SK-N-MC (cell line): ENCODE data around the gene COA8.

Source experiments
- EZH2 ChIP-seq: fragments of 200-600 bp; sonication (generic); IDR thresholded peaks from one replicate; pipeline ENCODE4 v1.6.1; 2017; ENCODE audit warnings: antibody characterized with exemption
- FOXP2 ChIP-seq: optimal IDR thresholded peaks from 2 replicates; pipeline ENCODE3; 2011; ENCODE audit warnings: mild to moderate bottlenecking, moderate library complexity; ENCODE audit not compliant: insufficient read depth; ENCODE audit errors: extremely low read length, control extremely low read depth
- POLR2AphosphoS5 ChIP-seq: IDR thresholded peaks from 2 replicates; pipeline ENCODE4 v1.6.1; 2012; ENCODE audit warnings: mild to moderate bottlenecking, low read depth, low read length, borderline replicate concordance

DNA sequence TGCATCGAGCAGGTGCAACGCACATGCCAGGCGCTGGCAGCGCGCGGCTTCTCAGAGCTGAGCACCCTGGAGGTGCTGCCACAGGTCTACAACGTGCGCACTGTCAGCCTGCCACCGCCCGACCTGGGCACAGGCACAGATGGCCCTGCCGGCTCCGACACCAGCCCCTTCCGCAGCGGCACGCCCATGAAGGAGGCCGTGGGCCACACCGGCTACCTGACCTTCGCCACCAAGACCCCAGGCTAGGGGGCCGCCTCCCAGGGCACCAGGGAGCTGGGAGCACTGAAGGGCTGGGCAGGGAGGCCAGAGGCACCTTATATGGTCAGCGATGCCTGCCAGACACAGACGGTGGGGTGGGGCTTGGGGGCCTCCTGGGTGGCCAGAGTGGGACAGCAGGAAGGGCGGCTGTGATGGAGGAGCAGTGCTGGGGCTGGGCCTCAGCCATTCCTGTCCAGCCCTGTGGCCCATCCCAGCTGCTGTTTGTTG is 28.1 kb upstream of the COA8 start:
- TF ChIP-seq EZH2 (no peak), POLR2AphosphoS5 (no peak), FOXP2 (no peak)
